ENCODE results near the gene INPP4B.
A peak's percentile ranks its signal among the peaks of the same experiment; 100 is the strongest.

Gene INPP4B

GRCh38 chr4:142539796-142540482, 306.2 kb downstream of the INPP4B start:
- H3K18ac ChIP-seq (ENCODE audit: low read length) = no peak overlapping the region
- peaks cover 0 to 1% of the 10 kb centered on the region in 2 donors for H3K4me1 ChIP-seq (ENCODE audit: control insufficient read depth in 2 of 2, insufficient read depth in 1 of 2, low read depth in 1 of 2, low read length in 2 of 2)
- H3K9me3 ChIP-seq (replicated peaks in 1 of 2; ENCODE audit: control insufficient read depth in 2 of 2, insufficient read depth in 1 of 2, low read depth in 1 of 2, low read length in 2 of 2) = no peaks in the 10 kb centered on the region
- no peak overlapping the region for H3K4ac ChIP-seq (ENCODE audit: low read length)
- H3K23ac ChIP-seq (ENCODE audit: low read depth, low read length, poor library complexity) = no peak overlapping the region
- H3K27ac ChIP-seq (replicated peaks; ENCODE audit: low read length) = no peak overlapping the region
- H4K8ac ChIP-seq (ENCODE audit: low read depth, low read length) = no peak overlapping the region
- no peak for DNase-seq (ENCODE audit: low spot score)
- no peaks in the 10 kb centered on the region for H3K27me3 ChIP-seq (ENCODE audit: control insufficient read depth in 3 of 3, insufficient read depth in 3 of 3, low read depth in 1 of 3, low read length in 3 of 3)
- H2BK12ac ChIP-seq (ENCODE audit: low read length) = no peak overlapping the region
- H3K79me1 ChIP-seq (ENCODE audit: low read depth, low read length) = no peaks in the 10 kb centered on the region
- no CpG with 5 or more reads among the region's 3 CpGs for WGBS, 2 donors (ENCODE audit: extremely low coverage in 2 of 2, insufficient read length in 2 of 2, insufficient replicate concordance in 1 of 2)
- no peak overlapping the region for H2AFZ ChIP-seq (ENCODE audit: low read length)
- H2AK5ac ChIP-seq (ENCODE audit: low read depth, low read length) = no peak overlapping the region
- no peak overlapping the region for H2BK5ac ChIP-seq (ENCODE audit: low read length)
- H2BK15ac ChIP-seq (ENCODE audit: low read length) = no peak overlapping the region
- H3K36me3 ChIP-seq (replicated peaks in 1 of 2; ENCODE audit: control insufficient read depth in 2 of 2, insufficient read depth in 2 of 2, low read length in 2 of 2) = no peaks in the 10 kb centered on the region
- no peak overlapping the region for H3K4me3 ChIP-seq (ENCODE audit: low read length in 2 of 2)
- H3K4me2 ChIP-seq (ENCODE audit: insufficient read depth, low read length, poor library complexity, severe bottlenecking) = no peak overlapping the region
- no peak overlapping the region for H3K9ac ChIP-seq (ENCODE audit: low read depth, low read length, poor library complexity)
- H3K14ac ChIP-seq (ENCODE audit: low read length) = no peak overlapping the region
- H4K91ac ChIP-seq (ENCODE audit: low read depth, low read length, poor library complexity) = no peak overlapping the region
- H2BK120ac ChIP-seq (ENCODE audit: low read depth, low read length) = no peak overlapping the region

- Histone ChIP-seq H2AFZ (ENCODE audit: low read length) (no peak overlapping the region), H3K9ac (ENCODE audit: low read depth, low read length, poor library complexity) (no peak overlapping the region), H3K36me3 (replicated peaks in 1 of 2; ENCODE audit: control insufficient read depth in 2 of 2, insufficient read depth in 2 of 2, low read length in 2 of 2) (no peaks in the 10 kb centered on the region), H2BK120ac (ENCODE audit: low read depth, low read length) (no peak overlapping the region), H3K18ac (ENCODE audit: low read length) (no peak overlapping the region), H3K23ac (ENCODE audit: low read depth, low read length, poor library complexity) (no peak overlapping the region), H3K14ac (ENCODE audit: low read length) (no peak overlapping the region), H2AK5ac (ENCODE audit: low read depth, low read length) (no peak overlapping the region), H3K9me3 (replicated peaks in 1 of 2; ENCODE audit: control insufficient read depth in 2 of 2, insufficient read depth in 1 of 2, low read depth in 1 of 2, low read length in 2 of 2) (no peaks in the 10 kb centered on the region), H4K91ac (ENCODE audit: low read depth, low read length, poor library complexity) (no peak overlapping the region), H3K27me3 (ENCODE audit: control insufficient read depth in 3 of 3, insufficient read depth in 3 of 3, low read depth in 1 of 3, low read length in 3 of 3) (no peaks in the 10 kb centered on the region), H3K4ac (ENCODE audit: low read length) (no peak overlapping the region), H2BK12ac (ENCODE audit: low read length) (no peak overlapping the region), H2BK5ac (ENCODE audit: low read length) (no peak overlapping the region), H3K4me2 (ENCODE audit: insufficient read depth, low read length, poor library complexity, severe bottlenecking) (no peak overlapping the region), H3K79me1 (ENCODE audit: low read depth, low read length) (no peaks in the 10 kb centered on the region), H3K27ac (replicated peaks; ENCODE audit: low read length) (no peak overlapping the region), H3K4me3 (ENCODE audit: low read length in 2 of 2) (no peak overlapping the region), H3K4me1 (ENCODE audit: control insufficient read depth in 2 of 2, insufficient read depth in 1 of 2, low read depth in 1 of 2, low read length in 2 of 2) (peaks cover 0 to 1% of the 10 kb centered on the region in 2 donors), H4K8ac (ENCODE audit: low read depth, low read length) (no peak overlapping the region), H2BK15ac (ENCODE audit: low read length) (no peak overlapping the region)
- WGBS, 2 donors (ENCODE audit: extremely low coverage in 2 of 2, insufficient read length in 2 of 2, insufficient replicate concordance in 1 of 2) = no CpG with 5 or more reads among the region's 1 CpG
- DNase-seq (ENCODE audit: low spot score) = no peak
Measured at GRCh38 chr4:142535009-142535408, 311.1 kb downstream of the INPP4B start.

- H3K4me1 ChIP-seq (ENCODE audit: control insufficient read depth in 2 of 2, insufficient read depth in 1 of 2, low read depth in 1 of 2, low read length in 2 of 2) = no peaks in the 10 kb centered on the region
- no peak overlapping the region for H3K14ac ChIP-seq (ENCODE audit: low read length)
- no peak overlapping the region for H3K4me2 ChIP-seq (ENCODE audit: insufficient read depth, low read length, poor library complexity, severe bottlenecking)
- no peaks in the 10 kb centered on the region for H3K36me3 ChIP-seq (replicated peaks in 1 of 2; ENCODE audit: control insufficient read depth in 2 of 2, insufficient read depth in 2 of 2, low read length in 2 of 2)
- H4K8ac ChIP-seq (ENCODE audit: low read depth, low read length) = no peak overlapping the region
- H4K91ac ChIP-seq (ENCODE audit: low read depth, low read length, poor library complexity) = no peak overlapping the region
- no peak overlapping the region for H3K4me3 ChIP-seq (ENCODE audit: low read length in 2 of 2)
- H2BK15ac ChIP-seq (ENCODE audit: low read length) = no peak overlapping the region
- H2BK120ac ChIP-seq (ENCODE audit: low read depth, low read length) = no peak overlapping the region
- no peak overlapping the region for H2AK5ac ChIP-seq (ENCODE audit: low read depth, low read length)
- H3K9me3 ChIP-seq (replicated peaks in 1 of 2; ENCODE audit: control insufficient read depth in 2 of 2, insufficient read depth in 1 of 2, low read depth in 1 of 2, low read length in 2 of 2) = no peaks in the 10 kb centered on the region
- H3K18ac ChIP-seq (ENCODE audit: low read length) = no peak overlapping the region
- no peaks in the 10 kb centered on the region for H3K79me1 ChIP-seq (ENCODE audit: low read depth, low read length)
- no peak overlapping the region for H3K27ac ChIP-seq (replicated peaks; ENCODE audit: low read length)
- H3K9ac ChIP-seq (ENCODE audit: low read depth, low read length, poor library complexity) = no peak overlapping the region
- no CpG with 5 or more reads among the region's 5 CpGs for WGBS, 2 donors (ENCODE audit: extremely low coverage in 2 of 2, insufficient read length in 2 of 2, insufficient replicate concordance in 1 of 2)
- no peak overlapping the region for H3K4ac ChIP-seq (ENCODE audit: low read length)
- H3K23ac ChIP-seq (ENCODE audit: low read depth, low read length, poor library complexity) = no peak overlapping the region
- no peaks in the 10 kb centered on the region for H3K27me3 ChIP-seq (ENCODE audit: control insufficient read depth in 3 of 3, insufficient read depth in 3 of 3, low read depth in 1 of 3, low read length in 3 of 3)
- H2BK5ac ChIP-seq (ENCODE audit: low read length) = no peak overlapping the region
- H2AFZ ChIP-seq (ENCODE audit: low read length) = peak overlapping the region; percentile 56
- no peak overlapping the region for H2BK12ac ChIP-seq (ENCODE audit: low read length)
- no peak for DNase-seq (ENCODE audit: low spot score)
Measured at GRCh38 chr4:142532054-142532453, 314.0 kb downstream of the INPP4B start.

- Histone ChIP-seq H3K23ac (ENCODE audit: low read depth, low read length, poor library complexity) (no peak overlapping the region), H3K9me3 (replicated peaks in 1 of 2; ENCODE audit: control insufficient read depth in 2 of 2, insufficient read depth in 1 of 2, low read depth in 1 of 2, low read length in 2 of 2) (no peaks in the 10 kb centered on the region), H2BK120ac (ENCODE audit: low read depth, low read length) (no peak overlapping the region), H3K14ac (ENCODE audit: low read length) (no peak overlapping the region), H3K4me3 (ENCODE audit: low read length in 2 of 2) (no peak overlapping the region), H3K4me1 (ENCODE audit: control insufficient read depth in 2 of 2, insufficient read depth in 1 of 2, low read depth in 1 of 2, low read length in 2 of 2) (no peaks in the 10 kb centered on the region), H2BK15ac (ENCODE audit: low read length) (no peak overlapping the region), H3K18ac (ENCODE audit: low read length) (no peak overlapping the region), H3K27me3 (ENCODE audit: control insufficient read depth in 3 of 3, insufficient read depth in 3 of 3, low read depth in 1 of 3, low read length in 3 of 3) (no peaks in the 10 kb centered on the region), H3K4me2 (ENCODE audit: insufficient read depth, low read length, poor library complexity, severe bottlenecking) (no peak overlapping the region), H3K79me1 (ENCODE audit: low read depth, low read length) (no peaks in the 10 kb centered on the region), H2AFZ (ENCODE audit: low read length) (no peak overlapping the region), H2BK5ac (ENCODE audit: low read length) (no peak overlapping the region), H4K8ac (ENCODE audit: low read depth, low read length) (no peak overlapping the region), H4K91ac (ENCODE audit: low read depth, low read length, poor library complexity) (no peak overlapping the region), H3K36me3 (replicated peaks in 1 of 2; ENCODE audit: control insufficient read depth in 2 of 2, insufficient read depth in 2 of 2, low read length in 2 of 2) (no peaks in the 10 kb centered on the region), H3K9ac (ENCODE audit: low read depth, low read length, poor library complexity) (no peak overlapping the region), H2AK5ac (ENCODE audit: low read depth, low read length) (no peak overlapping the region), H3K4ac (ENCODE audit: low read length) (no peak overlapping the region), H3K27ac (replicated peaks; ENCODE audit: low read length) (no peak overlapping the region), H2BK12ac (ENCODE audit: low read length) (no peak overlapping the region)
- no CpG with 5 or more reads among the region's 1 CpG for WGBS, 2 donors (ENCODE audit: extremely low coverage in 2 of 2, insufficient read length in 2 of 2, insufficient replicate concordance in 1 of 2)
- DNase-seq (ENCODE audit: low spot score) = no peak
Measured at GRCh38 chr4:142530728-142531127, 315.4 kb downstream of the INPP4B start.
